HCT116 (cell line): ENCODE results near the gene NRCAM. TPM values are rescaled to one million over a fixed set of nuclear protein-coding genes. Genes with fewer than 3 reads are reported as not detected.

Experiments used
- ATAC-seq: fragments of 200-7000 bp; cut with Tn5 transposase; 2 replicates; pipeline ENCODE4 v1.9.1; 2020; ENCODE audit warnings: mild to moderate bottlenecking, moderate library complexity
- BruUV-seq: library from RNA; stranded (reverse); fragments of 400-500 nt; replicated peaks from 2 replicates; lab custom pipeline; 2021; lab: Mats Ljungman, UMichigan
- CTCF ChIA-PET: fragments of 300-600 bp; sonication (Branson Sonifier 250); formaldehyde crosslinking; loops from one replicate; lab custom pipeline; 2021; ENCODE audit warnings: antibody characterized with exemption; lab: Charles Lee
- POLR2A ChIA-PET: fragments of 300-600, 350-600 bp; sonication (Branson Sonifier 250); formaldehyde crosslinking; loops from one replicate; lab custom pipeline; 2021; ENCODE audit warnings: antibody characterized with exemption; lab: Charles Lee
- RAD21 ChIA-PET, 2 experiments: fragments of 300-600 bp; sonication (Branson Sonifier 250); formaldehyde crosslinking; loops; one replicate each; lab custom pipeline; 2023; ENCODE audit warnings: low total read pairs in 2 of 2; ENCODE audit not compliant: uncharacterized antibody in 2 of 2, unreplicated experiment in 2 of 2, low non-redundant PET in 1 of 2; lab: Charles Lee
- DNase-seq: peaks from one replicate; pipeline ENCODE4 v3.0.0-alpha.2; 2010; ENCODE audit warnings: low read depth, low spot score
- H2AFZ ChIP-seq: fragments of 200-600 bp; shearing (Covaris generic), sonication (generic); 2 replicates; pipeline ENCODE4 v1.6.1; 2017; ENCODE audit warnings: low read depth, mixed run types, mixed read lengths, antibody characterized with exemption, low read length; ENCODE audit not compliant: poor library complexity, severe bottlenecking
- H3K27ac ChIP-seq: 2 replicates; pipeline ENCODE4 v1.5.1; 2012; ENCODE audit warnings: low read depth, low read length
- H3K27me3 ChIP-seq: fragments of 200-600 bp; sonication (generic); 2 replicates; pipeline ENCODE4 v1.6.1; 2016; ENCODE audit warnings: mixed run types, low read length, mixed read lengths; ENCODE audit not compliant: insufficient read depth
- H3K36me3 ChIP-seq, 2 experiments: fragments of 200-500 bp in 1 of 2; fragments of 200-600 bp in 1 of 2; sonication (Bioruptor generic) in 1 of 2; sonication (generic) in 1 of 2; 2 replicates each; pipeline versions ENCODE4 v1.5.1 to v1.6.1; 2014 to 2016; ENCODE audit warnings: low read length in 2 of 2, inconsistent platforms in 1 of 2, mixed read lengths in 1 of 2, mixed run types in 1 of 2; ENCODE audit not compliant: insufficient read depth in 2 of 2, control insufficient read depth in 1 of 2
- H3K4me1 ChIP-seq, 2 experiments: fragments of 200-600 bp in 1 of 2; sonication (generic) in 1 of 2; 2 replicates each; pipeline versions ENCODE4 v1.5.1 to v1.6.1; 2012 to 2017; ENCODE audit warnings: low read length in 2 of 2, inconsistent platforms in 1 of 2, mild to moderate bottlenecking in 1 of 2, mixed read lengths in 1 of 2, mixed run types in 1 of 2, moderate library complexity in 1 of 2; ENCODE audit not compliant: insufficient read depth in 2 of 2, control insufficient read depth in 1 of 2
- H3K4me2 ChIP-seq: fragments of 200-600 bp; sonication (generic); 2 replicates; pipeline ENCODE4 v1.6.1; 2017; ENCODE audit warnings: mixed run types, low read length, mixed read lengths
- H3K4me3 ChIP-seq, 2 experiments: fragments of 200-600 bp in 1 of 2; sonication (generic) in 1 of 2; replicated peaks in 1 of 2; 2 replicates each; pipeline ENCODE4 v1.5.1; 2011 to 2016; ENCODE audit warnings: low read length in 2 of 2, control low read depth in 1 of 2, low read depth in 1 of 2, mild to moderate bottlenecking in 1 of 2, mixed read lengths in 1 of 2, mixed run types in 1 of 2
- H3K79me2 ChIP-seq: fragments of 200-600 bp; sonication (generic); 2 replicates; pipeline ENCODE4 v1.6.1; 2017; ENCODE audit warnings: mild to moderate bottlenecking, mixed run types, low read length, moderate library complexity, mixed read lengths; ENCODE audit not compliant: insufficient read depth
- H3K9ac ChIP-seq: fragments of 200-600 bp; sonication (generic); 2 replicates; pipeline ENCODE4 v1.6.1; 2016; ENCODE audit warnings: low read length, mixed read lengths
- H3K9me2 ChIP-seq: fragments of 200-600 bp; sonication (generic), shearing (Covaris generic); 2 replicates; pipeline ENCODE4 v1.6.1; 2017; ENCODE audit warnings: mixed run types, mild to moderate bottlenecking, moderate library complexity; ENCODE audit not compliant: insufficient read depth
- H3K9me3 ChIP-seq, 2 experiments: fragments of 200-500 bp in 1 of 2; fragments of 200-600 bp in 1 of 2; sonication (Bioruptor generic) in 1 of 2; sonication (generic) in 1 of 2; 2 replicates each; pipeline ENCODE4 v1.6.1; 2014 to 2017; ENCODE audit warnings: low read length in 2 of 2, mixed read lengths in 2 of 2, inconsistent platforms in 1 of 2, low read depth in 1 of 2, mild to moderate bottlenecking in 1 of 2, mixed run types in 1 of 2, moderate library complexity in 1 of 2; ENCODE audit not compliant: control insufficient read depth in 1 of 2, insufficient read depth in 1 of 2
- H4K20me1 ChIP-seq: fragments of 200-600 bp; sonication (generic), shearing (Covaris generic); 2 replicates; pipeline ENCODE4 v1.6.1; 2017; ENCODE audit warnings: mixed run types, mild to moderate bottlenecking, moderate library complexity; ENCODE audit not compliant: insufficient read depth
- CBX3 ChIP-seq: IDR thresholded peaks from 2 replicates; pipeline ENCODE4 v1.6.1; 2012; ENCODE audit warnings: low read depth
- EGR1 ChIP-seq: IDR thresholded peaks from 2 replicates; pipeline ENCODE4 v1.6.1; 2012; ENCODE audit warnings: low read depth
- JUND ChIP-seq: IDR thresholded peaks from 2 replicates; pipeline ENCODE4 v1.6.1; 2012
- MAX ChIP-seq: IDR thresholded peaks from 2 replicates; pipeline ENCODE4 v1.6.1; 2012
- ZBTB33 ChIP-seq: IDR thresholded peaks from 2 replicates; pipeline ENCODE4 v1.6.1; 2011; ENCODE audit warnings: mild to moderate bottlenecking, low read length, moderate library complexity; ENCODE audit not compliant: insufficient replicate concordance; ENCODE audit errors: extremely low read depth
- intact Hi-C: fragments of 100-400 bp; cut with micrococcal nuclease; formaldehyde crosslinking; loops from 2 replicates; pipeline ENCODE4 v1.10.0; 2022
- total RNA-seq: library from RNA; stranded (reverse); gene quantifications from one replicate; pipeline ENCODE4 v1.2.1, GENCODE V29; 2021; ENCODE audit not compliant: unreplicated experiment
- TF ChIP-seq, protein P1 (sequence below), 3 experiments: fragments of 200-600 bp in 1 of 3; sonication (generic) in 1 of 3; IDR thresholded peaks in 2 of 3; conservative IDR thresholded peaks in 1 of 3; 2 replicates each; pipeline ENCODE4 v1.5.1; 2012 to 2017; ENCODE audit warnings: low read depth in 2 of 3, low read length in 2 of 3, antibody characterized with exemption in 1 of 3, borderline replicate concordance in 1 of 3, control low read depth in 1 of 3, mild to moderate bottlenecking in 1 of 3, mixed read lengths in 1 of 3, mixed run types in 1 of 3, moderate library complexity in 1 of 3; ENCODE audit not compliant: insufficient read depth in 1 of 3

NRCAM gene
- total RNA-seq, 1 experiment from 2014 or later: 0.15 TPM

DNA sequence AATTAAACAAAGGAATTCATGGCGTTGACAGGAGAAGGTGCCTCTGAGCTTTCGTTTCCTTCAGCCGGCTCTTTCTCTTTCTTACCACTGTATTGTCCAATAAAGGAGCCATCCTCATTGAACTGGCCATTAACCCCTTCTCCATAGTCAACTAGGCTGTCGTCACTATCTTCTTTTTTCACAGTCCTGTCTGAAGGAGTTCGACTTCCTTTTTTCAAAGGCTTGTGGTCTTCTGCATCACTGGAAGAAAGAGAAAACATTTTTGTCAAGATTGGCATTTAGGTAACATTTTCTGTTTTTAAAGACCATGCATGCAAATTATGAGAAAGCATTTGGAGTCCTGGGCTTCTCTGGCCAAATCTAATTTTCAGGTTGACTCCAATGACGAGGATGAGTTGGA is 306.3 kb downstream of the NRCAM start:
- H3K4me1 ChIP-seq: peaks cover 0 to 3% of the 10 kb centered on the region in 2 experiments; a peak in 1 of 4 replicates
- no peak for TF ChIP-seq MAX
- no peak for TF ChIP-seq EGR1
- TF ChIP-seq CBX3: no peak
- no peak for TF ChIP-seq ZBTB33
- TF ChIP-seq, protein P1, sequence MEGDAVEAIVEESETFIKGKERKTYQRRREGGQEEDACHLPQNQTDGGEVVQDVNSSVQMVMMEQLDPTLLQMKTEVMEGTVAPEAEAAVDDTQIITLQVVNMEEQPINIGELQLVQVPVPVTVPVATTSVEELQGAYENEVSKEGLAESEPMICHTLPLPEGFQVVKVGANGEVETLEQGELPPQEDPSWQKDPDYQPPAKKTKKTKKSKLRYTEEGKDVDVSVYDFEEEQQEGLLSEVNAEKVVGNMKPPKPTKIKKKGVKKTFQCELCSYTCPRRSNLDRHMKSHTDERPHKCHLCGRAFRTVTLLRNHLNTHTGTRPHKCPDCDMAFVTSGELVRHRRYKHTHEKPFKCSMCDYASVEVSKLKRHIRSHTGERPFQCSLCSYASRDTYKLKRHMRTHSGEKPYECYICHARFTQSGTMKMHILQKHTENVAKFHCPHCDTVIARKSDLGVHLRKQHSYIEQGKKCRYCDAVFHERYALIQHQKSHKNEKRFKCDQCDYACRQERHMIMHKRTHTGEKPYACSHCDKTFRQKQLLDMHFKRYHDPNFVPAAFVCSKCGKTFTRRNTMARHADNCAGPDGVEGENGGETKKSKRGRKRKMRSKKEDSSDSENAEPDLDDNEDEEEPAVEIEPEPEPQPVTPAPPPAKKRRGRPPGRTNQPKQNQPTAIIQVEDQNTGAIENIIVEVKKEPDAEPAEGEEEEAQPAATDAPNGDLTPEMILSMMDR (IDR thresholded peaks at IDR 0.05 in 2 of 3, conservative IDR thresholded peaks at IDR 0.05 in 1 of 3; ENCODE audit: borderline replicate concordance in 1 of 3, insufficient read depth in 1 of 3, low read depth in 2 of 3, low read length in 2 of 3): no peak
- TF ChIP-seq JUND: no peak
- H3K4me2 ChIP-seq: no peak overlapping the region
- H2AFZ ChIP-seq: no peak overlapping the region
- H4K20me1 ChIP-seq: no peaks in the 10 kb centered on the region
- H3K9ac ChIP-seq: no peak overlapping the region
- no peaks in the 10 kb centered on the region for H3K27me3 ChIP-seq
- H3K4me3 ChIP-seq: no peak overlapping the region
- H3K79me2 ChIP-seq: no peaks in the 10 kb centered on the region
- ChIA-PET CTCF (interaction anchor here (1.1 kb wide), 1 partner anchor 347 kb away, joined by 3 read pairs; no protein-coding TSS in a partner anchor), RAD21 (no interaction called here), POLR2A (no interaction called here)
- H3K36me3 ChIP-seq: no peaks in the 10 kb centered on the region
- no peak for DNase-seq
- H3K9me2 ChIP-seq: no peaks in the 10 kb centered on the region
- BruUV-seq: no TSS peak
- no peak for ATAC-seq
- H3K9me3 ChIP-seq: no peaks in the 10 kb centered on the region
- no peak overlapping the region for H3K27ac ChIP-seq
- intact Hi-C loops: loop anchor here (5.0 kb wide), 1 partner anchor 273 kb away; no protein-coding TSS in a partner anchor
